A549 (cell line): ENCODE results near the gene PDILT.

Experiments
- MAX ChIP-seq: IDR thresholded peaks from 2 replicates; pipeline ENCODE4 v1.6.1; 2012
- TF ChIP-seq, protein P1 (sequence below): fragments of >200 bp; sonication (Bioruptor Twin); formaldehyde crosslinking; IDR thresholded peaks from 3 replicates; pipeline ENCODE4 v1.5.1; 2016

GRCh38 chr16:20320592-20320991, 83.9 kb downstream of the PDILT start:
- TF ChIP-seq, protein P1, sequence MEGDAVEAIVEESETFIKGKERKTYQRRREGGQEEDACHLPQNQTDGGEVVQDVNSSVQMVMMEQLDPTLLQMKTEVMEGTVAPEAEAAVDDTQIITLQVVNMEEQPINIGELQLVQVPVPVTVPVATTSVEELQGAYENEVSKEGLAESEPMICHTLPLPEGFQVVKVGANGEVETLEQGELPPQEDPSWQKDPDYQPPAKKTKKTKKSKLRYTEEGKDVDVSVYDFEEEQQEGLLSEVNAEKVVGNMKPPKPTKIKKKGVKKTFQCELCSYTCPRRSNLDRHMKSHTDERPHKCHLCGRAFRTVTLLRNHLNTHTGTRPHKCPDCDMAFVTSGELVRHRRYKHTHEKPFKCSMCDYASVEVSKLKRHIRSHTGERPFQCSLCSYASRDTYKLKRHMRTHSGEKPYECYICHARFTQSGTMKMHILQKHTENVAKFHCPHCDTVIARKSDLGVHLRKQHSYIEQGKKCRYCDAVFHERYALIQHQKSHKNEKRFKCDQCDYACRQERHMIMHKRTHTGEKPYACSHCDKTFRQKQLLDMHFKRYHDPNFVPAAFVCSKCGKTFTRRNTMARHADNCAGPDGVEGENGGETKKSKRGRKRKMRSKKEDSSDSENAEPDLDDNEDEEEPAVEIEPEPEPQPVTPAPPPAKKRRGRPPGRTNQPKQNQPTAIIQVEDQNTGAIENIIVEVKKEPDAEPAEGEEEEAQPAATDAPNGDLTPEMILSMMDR, result no peak
- TF ChIP-seq MAX, result no peak
